ENCODE data around the gene LRRC8D.

- TF ChIP-seq CTCF (IDR thresholded peaks at IDR 0.05) (no peak), POLR2A (IDR thresholded peaks at IDR 0.05) (no peak)
These were observed 141.9 kb downstream of the LRRC8D start for GRCh38 chr1:89962742-89963075.

Measured in heart left ventricle (tissue), 13 donors.